ENCODE measurements around the gene ERC1. TPM values are rescaled to one million over a fixed set of nuclear protein-coding genes. Genes with fewer than 3 reads are reported as not detected.

The ERC1 gene
- polyA plus RNA-seq, 2 of the 4 experiments (the other 2 are of a cell fraction): 14.2 to 20.9 TPM

DNA sequence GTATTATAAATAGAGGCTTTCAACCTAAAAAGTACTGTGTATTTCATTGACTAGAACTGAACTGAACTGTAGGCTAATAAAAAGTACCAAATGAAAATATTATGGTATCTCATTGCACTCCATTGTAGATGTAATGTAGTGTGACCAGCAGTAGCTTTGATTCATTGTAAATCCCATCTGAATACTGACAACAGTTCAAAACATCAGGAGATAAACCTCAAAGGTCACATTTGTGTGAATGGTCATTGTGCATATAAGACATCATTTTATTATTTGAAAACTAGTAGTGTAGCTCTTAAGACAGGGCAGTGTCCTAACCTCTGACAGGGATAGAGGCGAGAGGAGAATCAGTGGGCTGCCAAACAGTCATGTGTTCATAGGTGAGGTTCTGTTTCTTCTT lies 316.8 kb downstream of the ERC1 start (continued):
- TF ChIP-seq PBX3 (IDR thresholded peaks at IDR 0.05) (no peak), ZNF302 (CRISPR knock-in tag; IDR thresholded peaks at IDR 0.05) (no peak), MAX (IDR thresholded peaks at IDR 0.05) (no peak), JUN (IDR thresholded peaks at IDR 0.05) (no peak)

DNA sequence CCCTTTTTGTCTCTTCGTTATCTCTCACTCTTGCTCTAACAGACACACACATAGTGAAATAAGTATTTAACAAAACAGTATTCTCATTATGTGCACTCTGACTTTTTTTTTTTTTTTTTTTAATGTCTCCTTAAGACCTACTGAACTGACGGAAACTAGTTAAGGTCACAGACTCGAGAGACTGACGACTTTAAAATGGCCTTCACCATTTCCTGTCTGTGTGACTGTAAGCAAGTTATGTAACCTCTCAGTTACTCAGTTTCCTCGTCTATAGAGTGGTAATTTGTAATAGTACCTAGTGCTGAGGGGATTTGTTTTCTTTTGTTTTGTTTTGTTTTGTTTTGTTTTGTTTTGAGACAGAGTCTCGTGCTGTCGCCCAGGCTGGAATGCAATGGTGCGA lies 318.6 kb downstream of the ERC1 start:
- Histone ChIP-seq H3K4me3 (no peak overlapping the region), H3K27ac (no peak overlapping the region), H3K4me1 (no peaks in the 10 kb centered on the region), H3K9me3 (peaks cover 4% of the 10 kb centered on the region; the same call in 1 of the 3 replicates), H3K4me2 (no peak overlapping the region)
- POLR2A ChIA-PET: no interaction called here
- no peak for FAIRE-seq
- TF ChIP-seq EHF (CRISPR knock-in tag; IDR thresholded peaks at IDR 0.05): no peak
- no peak for TF ChIP-seq HOXA7 (CRISPR knock-in tag; IDR thresholded peaks at IDR 0.05)
- TF ChIP-seq RARB (CRISPR knock-in tag; IDR thresholded peaks at IDR 0.05): no peak
- no peak for TF ChIP-seq HEYL (CRISPR knock-in tag; IDR thresholded peaks at IDR 0.05)
- no peak for TF ChIP-seq EP300 (IDR thresholded peaks at IDR 0.05)
- TF ChIP-seq RFX5 (IDR thresholded peaks at IDR 0.05): no peak
- TF ChIP-seq, protein P1, sequence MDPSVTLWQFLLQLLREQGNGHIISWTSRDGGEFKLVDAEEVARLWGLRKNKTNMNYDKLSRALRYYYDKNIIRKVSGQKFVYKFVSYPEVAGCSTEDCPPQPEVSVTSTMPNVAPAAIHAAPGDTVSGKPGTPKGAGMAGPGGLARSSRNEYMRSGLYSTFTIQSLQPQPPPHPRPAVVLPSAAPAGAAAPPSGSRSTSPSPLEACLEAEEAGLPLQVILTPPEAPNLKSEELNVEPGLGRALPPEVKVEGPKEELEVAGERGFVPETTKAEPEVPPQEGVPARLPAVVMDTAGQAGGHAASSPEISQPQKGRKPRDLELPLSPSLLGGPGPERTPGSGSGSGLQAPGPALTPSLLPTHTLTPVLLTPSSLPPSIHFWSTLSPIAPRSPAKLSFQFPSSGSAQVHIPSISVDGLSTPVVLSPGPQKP (IDR thresholded peaks at IDR 0.05; ENCODE audit: low read depth, low read length): no peak
- TF ChIP-seq MAX (IDR thresholded peaks at IDR 0.05): no peak
- TF ChIP-seq BHLHE40 (IDR thresholded peaks at IDR 0.05; ENCODE audit: low read depth, low read length): no peak
- TF ChIP-seq MYC (IDR thresholded peaks at IDR 0.05; ENCODE audit: borderline replicate concordance, low read length): no peak
- no peak for TF ChIP-seq ZFP36 (IDR thresholded peaks at IDR 0.05; ENCODE audit: borderline replicate concordance, partially characterized antibody)
- TF ChIP-seq ESRRA (IDR thresholded peaks at IDR 0.05; ENCODE audit: borderline replicate concordance, low read length): no peak
- no peak for TF ChIP-seq KDM1A (IDR thresholded peaks at IDR 0.05; ENCODE audit: low read depth)
- TF ChIP-seq TFCP2L1 (CRISPR knock-in tag; IDR thresholded peaks at IDR 0.05): no peak
- TF ChIP-seq HOXB13 (CRISPR knock-in tag; IDR thresholded peaks at IDR 0.05; ENCODE audit: low read depth): no peak
- TF ChIP-seq HDAC2 (IDR thresholded peaks at IDR 0.05): no peak
- TF ChIP-seq, protein P2, sequence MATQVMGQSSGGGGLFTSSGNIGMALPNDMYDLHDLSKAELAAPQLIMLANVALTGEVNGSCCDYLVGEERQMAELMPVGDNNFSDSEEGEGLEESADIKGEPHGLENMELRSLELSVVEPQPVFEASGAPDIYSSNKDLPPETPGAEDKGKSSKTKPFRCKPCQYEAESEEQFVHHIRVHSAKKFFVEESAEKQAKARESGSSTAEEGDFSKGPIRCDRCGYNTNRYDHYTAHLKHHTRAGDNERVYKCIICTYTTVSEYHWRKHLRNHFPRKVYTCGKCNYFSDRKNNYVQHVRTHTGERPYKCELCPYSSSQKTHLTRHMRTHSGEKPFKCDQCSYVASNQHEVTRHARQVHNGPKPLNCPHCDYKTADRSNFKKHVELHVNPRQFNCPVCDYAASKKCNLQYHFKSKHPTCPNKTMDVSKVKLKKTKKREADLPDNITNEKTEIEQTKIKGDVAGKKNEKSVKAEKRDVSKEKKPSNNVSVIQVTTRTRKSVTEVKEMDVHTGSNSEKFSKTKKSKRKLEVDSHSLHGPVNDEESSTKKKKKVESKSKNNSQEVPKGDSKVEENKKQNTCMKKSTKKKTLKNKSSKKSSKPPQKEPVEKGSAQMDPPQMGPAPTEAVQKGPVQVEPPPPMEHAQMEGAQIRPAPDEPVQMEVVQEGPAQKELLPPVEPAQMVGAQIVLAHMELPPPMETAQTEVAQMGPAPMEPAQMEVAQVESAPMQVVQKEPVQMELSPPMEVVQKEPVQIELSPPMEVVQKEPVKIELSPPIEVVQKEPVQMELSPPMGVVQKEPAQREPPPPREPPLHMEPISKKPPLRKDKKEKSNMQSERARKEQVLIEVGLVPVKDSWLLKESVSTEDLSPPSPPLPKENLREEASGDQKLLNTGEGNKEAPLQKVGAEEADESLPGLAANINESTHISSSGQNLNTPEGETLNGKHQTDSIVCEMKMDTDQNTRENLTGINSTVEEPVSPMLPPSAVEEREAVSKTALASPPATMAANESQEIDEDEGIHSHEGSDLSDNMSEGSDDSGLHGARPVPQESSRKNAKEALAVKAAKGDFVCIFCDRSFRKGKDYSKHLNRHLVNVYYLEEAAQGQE (IDR thresholded peaks at IDR 0.05): no peak
- no peak for TF ChIP-seq NPAS2 (CRISPR knock-in tag; IDR thresholded peaks at IDR 0.05; ENCODE audit: borderline replicate concordance)
- TF ChIP-seq ZSCAN20 (CRISPR knock-in tag; IDR thresholded peaks at IDR 0.05): no peak
- ATAC-seq: no peak
- DNase-seq (ENCODE audit: low read depth in 1 of 2, low spot score in 1 of 2): no peak
- WGBS (ENCODE audit: missing lambda C conversion rate): 87% methylated on average over 8 of the region's 8 CpGs
- CTCF ChIA-PET: no interaction called here
